Ovary (tissue), 3 donors: ENCODE data around the gene POLE4.

Experiments
- POLR2A ChIP-seq: fragments of 450-650 bp; IDR thresholded peaks from one replicate; pipeline ENCODE4 v1.6.1; 2017; ENCODE audit warnings: antibody characterized with exemption, mild to moderate bottlenecking, moderate library complexity
- TF ChIP-seq, protein P1 (sequence below), 3 donors: fragments of 450-650 bp in 2 of 3; fragments of 200-600 bp in 1 of 3; IDR thresholded peaks; one replicate each; pipeline versions ENCODE4 v1.5.1 to v1.8.0; 2016 to 2022; ENCODE audit warnings: antibody characterized with exemption in 3 of 3, mild to moderate bottlenecking in 1 of 3
- donor health status: DM: no; HTN: no; CAD: no.

DNA sequence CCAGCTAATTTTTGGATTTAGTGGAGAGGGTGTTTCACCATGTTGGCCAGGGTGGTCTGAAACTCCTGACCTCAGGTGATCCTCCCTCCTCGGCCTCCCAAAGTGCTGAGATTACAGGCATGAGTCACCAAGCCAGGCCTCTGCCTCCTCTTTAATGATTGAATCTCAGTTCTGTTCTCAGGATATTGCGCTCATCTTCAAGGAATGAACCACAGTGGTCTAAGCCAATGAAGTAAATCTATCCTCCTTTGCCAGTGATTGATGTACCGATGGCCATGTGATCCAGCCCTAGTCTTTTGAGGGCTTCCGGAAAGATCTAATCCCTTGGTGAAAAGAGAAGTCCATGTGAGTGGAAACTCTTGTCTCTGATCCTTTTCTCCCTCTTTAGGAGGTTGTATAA, 48.6 kb downstream of the POLE4 start:
- TF ChIP-seq, protein P1, sequence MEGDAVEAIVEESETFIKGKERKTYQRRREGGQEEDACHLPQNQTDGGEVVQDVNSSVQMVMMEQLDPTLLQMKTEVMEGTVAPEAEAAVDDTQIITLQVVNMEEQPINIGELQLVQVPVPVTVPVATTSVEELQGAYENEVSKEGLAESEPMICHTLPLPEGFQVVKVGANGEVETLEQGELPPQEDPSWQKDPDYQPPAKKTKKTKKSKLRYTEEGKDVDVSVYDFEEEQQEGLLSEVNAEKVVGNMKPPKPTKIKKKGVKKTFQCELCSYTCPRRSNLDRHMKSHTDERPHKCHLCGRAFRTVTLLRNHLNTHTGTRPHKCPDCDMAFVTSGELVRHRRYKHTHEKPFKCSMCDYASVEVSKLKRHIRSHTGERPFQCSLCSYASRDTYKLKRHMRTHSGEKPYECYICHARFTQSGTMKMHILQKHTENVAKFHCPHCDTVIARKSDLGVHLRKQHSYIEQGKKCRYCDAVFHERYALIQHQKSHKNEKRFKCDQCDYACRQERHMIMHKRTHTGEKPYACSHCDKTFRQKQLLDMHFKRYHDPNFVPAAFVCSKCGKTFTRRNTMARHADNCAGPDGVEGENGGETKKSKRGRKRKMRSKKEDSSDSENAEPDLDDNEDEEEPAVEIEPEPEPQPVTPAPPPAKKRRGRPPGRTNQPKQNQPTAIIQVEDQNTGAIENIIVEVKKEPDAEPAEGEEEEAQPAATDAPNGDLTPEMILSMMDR (IDR thresholded peaks at IDR 0.05): no peak
- no peak for TF ChIP-seq POLR2A
